ENCODE measurements around the gene DUT. TPM values are rescaled to one million over a fixed set of nuclear protein-coding genes. Genes with fewer than 3 reads are reported as not detected.
"Not testable (repeated sequence)": the region's sequence is repeated elsewhere in the genome, so short reads cannot be mapped to it uniquely, and the experiment has no call there.

DUT gene
- total RNA-seq, 1 experiment from 2014 or later = 85.9 TPM

DNA sequence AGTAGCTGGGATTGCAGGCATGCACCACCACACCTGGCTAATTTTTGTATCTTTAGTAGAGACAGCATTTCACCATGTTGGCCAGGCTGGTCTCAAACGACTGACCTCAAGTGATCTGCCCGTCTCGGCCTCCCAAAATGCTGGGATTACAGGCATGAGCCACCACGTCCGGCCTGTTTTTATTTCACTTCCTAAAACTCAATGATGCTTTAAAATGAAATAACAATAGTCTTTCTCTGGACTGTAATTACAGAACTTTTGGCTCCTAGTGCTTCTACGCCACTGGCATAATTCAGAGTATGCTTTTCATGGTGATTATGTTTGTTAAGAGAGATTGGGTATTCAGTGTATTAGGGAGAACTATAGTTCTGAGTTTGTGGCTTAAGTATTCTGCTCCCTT is 5.0 kb upstream of the DUT start:
- DNase-seq (ENCODE audit: extremely low read depth, low read depth) = not testable (repeated sequence)

DNA sequence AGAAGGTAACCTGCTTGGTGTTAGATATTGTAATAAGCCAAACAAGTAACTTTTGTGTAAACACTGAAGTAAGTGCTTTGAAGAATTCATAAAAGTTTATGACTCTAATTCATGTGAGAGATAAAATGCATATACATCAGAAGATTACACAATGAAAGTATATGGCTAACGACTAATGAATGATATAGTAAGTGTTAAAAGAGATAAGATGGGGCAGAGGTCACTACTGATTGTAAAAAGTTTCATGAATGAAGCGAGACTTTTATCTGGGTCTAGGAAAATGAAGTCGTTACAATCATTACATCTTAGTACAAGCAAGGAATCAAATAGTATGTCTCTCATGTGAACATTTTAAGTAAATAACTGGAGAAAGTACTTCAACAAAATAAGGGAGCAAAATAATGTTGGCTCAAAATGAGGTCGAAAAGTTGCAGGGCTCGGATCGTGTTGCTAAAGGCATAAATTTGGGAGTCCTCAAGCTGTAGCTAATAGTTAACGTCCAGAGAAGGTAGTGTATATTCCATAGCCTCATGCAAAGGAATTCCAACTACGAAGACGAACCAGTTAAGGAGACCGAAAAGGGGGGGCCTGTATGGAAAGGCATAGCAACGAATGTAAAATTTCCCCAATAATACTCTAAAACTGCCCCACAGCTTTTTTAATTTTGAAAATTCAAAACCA is 984 bp upstream of the DUT start:
- no peak for DNase-seq (ENCODE audit: extremely low read depth, low read depth)

DNA sequence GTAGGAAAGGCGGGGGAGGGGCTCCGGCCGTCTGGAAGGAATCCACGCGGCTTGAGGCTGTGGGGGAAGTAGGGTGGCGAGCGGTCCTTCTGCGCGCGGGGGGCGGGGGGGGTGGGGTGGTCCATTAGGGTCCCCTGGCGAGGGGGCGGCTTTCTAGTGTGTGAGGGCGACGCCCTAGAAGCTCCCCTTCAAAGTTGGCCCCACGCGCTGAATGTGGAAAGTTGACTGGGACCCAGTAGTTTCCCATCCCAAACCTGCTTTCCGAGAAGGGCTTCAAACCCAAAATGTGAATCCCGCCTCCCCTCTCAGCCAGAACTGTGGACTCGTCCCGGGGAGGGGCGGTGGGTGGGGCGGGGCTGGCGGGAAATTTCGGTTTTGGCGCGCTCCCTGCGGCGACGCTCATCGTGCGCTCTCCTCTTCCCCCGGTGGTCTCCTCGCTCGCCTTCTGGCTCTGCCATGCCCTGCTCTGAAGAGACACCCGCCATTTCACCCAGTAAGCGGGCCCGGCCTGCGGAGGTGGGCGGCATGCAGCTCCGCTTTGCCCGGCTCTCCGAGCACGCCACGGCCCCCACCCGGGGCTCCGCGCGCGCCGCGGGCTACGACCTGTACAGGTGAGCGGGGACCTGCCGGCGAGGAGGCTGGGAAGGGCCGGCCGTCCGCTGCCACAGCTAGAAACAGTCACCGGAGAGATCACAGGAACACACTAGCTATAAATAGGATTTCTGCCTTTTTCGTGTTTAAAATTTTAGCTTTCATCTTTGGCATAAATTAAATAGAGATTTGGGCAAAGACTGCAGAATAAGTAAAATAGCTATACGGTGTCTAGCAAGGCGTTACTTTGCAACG is 790 bp downstream of the DUT start:
- peak; percentile 39 for DNase-seq (ENCODE audit: extremely low read depth, low read depth)

DNA sequence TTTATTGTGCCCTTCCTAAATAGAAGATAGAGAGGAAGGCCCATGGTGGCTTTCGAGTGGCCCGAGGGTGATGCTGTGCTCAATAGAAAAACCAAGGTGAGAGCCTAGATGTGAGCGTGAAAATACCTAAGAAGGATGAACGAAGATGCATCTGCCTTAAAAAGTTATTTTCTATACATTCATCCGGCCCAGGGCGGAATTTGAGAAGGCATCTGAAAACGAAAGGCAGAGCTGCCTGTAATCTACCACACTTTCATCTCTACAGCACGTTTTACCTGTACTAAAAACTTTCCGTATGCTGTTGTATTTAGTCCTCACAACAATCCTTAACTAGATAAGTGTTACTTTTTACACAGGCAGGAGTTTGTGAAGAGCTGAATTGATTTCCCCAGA is 1.4 kb downstream of the DUT start:
- DNase-seq (ENCODE audit: extremely low read depth, low read depth) = no peak

DNA sequence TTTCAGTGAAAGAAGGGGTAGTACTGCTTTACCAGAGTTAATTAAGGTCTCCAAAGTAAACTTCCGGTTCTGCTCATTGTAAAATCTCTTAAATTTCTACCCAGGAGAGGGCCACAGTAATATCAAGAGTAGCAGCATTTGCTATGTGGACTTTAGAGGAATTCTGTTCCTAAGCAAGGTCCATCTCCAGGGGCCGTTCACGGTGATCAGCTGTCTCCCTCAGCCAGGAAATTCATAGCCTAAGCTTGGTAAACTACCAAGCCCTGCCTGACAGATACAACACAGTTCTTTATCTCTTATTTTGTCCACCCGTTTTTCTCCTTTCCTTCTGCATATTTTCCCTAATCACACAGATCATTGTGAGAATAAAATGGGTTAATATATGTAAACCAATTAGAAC is 2.3 kb downstream of the DUT start:
- no peak for DNase-seq (ENCODE audit: extremely low read depth, low read depth)

DNA sequence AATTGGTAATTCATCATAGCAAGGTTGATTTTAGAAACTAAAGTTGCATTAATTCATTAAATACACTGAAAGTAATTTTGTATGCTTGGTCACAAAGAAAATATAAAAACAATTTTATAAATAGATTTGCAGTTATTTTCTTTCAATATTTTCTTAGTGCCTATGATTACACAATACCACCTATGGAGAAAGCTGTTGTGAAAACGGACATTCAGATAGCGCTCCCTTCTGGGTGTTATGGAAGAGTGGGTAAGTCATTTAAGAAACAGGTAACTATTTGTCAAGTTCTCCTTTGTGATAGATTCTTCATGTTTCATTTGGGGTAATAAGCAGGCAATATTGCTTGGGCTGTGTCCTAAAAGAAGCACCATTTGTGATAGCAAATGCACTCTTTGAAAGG is 3.0 kb downstream of the DUT start:
- DNase-seq (ENCODE audit: extremely low read depth, low read depth) = no peak

DNA sequence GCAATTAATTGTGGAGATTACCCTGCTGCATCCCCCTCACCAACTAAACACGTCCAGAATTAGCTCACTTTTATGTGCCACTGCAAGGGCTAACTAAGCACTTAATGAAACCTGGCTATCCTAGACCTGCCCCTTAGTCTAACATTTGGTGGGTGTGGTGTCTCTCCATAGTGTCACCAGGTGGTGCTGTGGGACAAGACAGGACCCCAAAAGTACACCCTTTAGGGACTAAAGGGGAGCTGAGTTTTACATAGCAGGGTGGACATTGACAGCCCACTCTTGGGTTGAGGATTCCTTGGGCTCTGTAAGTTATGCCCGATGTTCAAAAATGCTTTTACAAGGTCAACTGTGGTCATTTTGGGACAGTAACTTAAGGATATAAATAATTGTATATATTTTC is 5.7 kb downstream of the DUT start:
- no peak for DNase-seq (ENCODE audit: extremely low read depth, low read depth)

DNA sequence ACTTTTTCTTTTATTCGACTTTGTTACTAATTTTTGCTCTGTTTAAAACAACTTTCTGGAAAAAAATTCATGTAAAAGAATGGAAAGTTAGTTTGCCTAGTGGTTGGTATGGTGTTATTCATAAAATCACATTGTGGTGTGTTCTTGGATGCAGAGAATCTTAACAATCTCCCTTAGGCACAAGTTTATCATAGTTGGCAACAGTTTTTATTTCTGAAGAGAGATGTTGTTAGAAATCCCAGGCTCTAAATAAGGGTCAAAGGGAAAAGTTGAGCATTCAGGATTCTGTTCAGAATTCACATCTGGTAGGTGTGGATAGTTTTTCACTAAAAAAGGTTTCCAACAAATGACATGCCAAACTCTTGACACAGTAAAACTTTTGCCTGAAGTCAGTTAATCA is 6.4 kb downstream of the DUT start:
- DNase-seq (ENCODE audit: extremely low read depth, low read depth) = no peak

DNA sequence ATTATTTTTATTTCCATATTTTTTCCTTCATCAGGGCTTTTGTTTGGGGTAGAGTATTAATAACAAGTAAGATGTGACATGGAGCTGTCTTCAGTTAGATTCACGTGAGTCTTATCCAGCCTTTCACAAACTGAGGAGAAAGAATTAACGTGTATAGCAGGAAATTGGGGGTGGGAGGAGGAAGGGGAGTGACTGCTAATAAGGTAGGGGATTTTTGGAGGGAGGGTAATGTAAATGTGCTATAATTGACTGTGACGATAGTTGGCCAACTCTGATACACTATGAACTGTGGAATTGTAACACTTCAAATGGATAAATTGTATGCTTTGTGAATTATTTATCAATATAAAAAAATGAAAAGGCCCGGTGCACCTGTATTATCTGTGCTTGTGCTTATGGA is 8.9 kb downstream of the DUT start:
- DNase-seq (ENCODE audit: extremely low read depth, low read depth) = no peak

DNA sequence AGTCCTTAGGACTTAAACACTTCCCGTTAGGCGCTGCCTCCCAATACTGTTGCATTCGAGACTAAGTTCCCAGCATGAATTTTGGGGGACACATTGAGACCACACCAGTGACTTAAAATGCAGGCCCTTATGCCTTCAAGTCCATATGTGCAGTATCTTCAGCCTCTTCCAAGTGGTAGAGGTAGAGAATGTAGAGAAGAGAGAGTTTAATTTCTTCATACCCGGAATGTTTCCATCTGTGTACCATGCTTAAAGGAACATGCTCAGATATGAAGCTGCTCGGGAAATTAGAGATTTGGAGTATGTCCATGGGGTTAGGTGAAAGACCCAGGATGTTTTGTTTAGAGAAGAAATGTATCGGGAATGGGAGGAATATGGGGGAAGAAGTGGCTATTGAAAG is 12.6 kb downstream of the DUT start:
- no peak for DNase-seq (ENCODE audit: extremely low read depth, low read depth)

DNA sequence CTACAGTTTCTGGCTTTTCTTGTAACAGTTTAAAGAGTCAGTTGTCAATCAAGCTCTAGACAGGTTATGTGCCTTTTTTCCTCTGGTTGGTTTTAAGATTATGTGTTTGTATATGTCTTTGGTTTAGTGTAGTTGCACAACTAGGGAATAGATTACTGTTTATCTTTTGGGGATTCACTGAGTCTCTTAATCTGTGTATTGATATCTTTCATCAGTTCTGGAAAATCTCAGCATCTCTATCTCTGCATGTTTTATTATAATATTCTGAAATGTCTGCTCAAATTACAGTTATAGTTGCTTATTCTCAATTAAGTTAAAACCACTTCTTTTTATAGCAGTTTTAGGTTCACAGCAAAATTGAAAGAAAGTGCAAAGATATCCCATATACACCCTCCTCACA is 14.3 kb downstream of the DUT start:
- no peak for DNase-seq (ENCODE audit: extremely low read depth, low read depth)

DNA sequence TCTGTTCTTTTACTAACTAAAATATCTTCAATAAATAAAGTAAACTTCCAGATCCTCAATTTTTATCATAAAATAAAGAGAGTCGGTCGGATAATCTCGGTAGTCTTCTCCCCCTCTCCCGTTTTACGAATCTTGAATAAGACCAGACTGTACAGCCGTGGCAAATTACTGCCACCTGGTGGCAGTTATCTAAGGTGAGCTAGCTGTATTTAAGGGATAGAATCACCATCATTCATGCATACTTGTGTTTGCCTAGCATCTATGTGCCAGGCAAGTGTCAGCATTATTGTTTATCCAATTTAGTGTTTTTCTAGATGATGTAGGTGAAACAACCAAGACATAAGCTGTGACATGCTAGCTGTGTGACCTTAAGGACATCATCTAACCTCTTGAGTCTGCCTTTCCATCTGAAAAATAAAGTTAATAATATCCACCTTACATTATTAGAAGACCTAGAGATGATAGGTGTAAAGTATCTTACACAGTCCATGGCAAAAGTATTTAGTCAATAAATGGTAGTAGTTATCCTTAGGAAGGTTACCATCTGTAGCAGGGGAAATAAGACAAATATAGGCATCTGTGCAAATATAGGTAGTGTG is 21.3 kb downstream of the DUT start:
- DNase-seq (ENCODE audit: extremely low read depth, low read depth) = peak; percentile 75

DNA sequence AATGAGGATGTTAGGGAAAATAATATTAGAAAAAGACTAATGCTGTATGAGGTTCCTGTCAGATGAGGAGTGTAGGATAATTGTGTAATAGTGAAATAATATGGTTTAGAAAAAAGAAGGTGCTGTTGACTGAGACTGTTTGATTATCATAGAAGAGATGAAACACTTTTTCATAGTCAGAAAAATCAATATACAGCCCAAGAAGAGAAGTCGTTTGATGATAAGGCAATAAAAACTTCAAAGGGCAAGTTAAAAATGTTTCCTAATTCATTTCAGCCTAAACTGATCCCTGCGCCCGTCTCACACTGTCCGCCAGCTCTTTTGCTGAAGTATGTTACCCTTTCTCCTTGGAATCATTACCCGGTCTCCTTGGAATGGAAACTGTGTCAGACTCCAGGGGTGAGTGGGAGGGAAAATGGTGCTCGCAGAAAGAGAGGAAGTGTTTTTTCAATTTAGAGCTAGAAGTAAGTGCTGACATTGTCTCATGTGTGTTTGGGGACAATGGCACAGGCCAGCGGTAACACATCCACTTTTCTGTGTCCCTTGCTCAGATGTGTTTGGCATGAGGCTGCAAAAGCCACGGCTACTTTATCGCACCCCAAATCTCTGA is 23.6 kb downstream of the DUT start:
- no peak for DNase-seq (ENCODE audit: extremely low read depth, low read depth)

DNA sequence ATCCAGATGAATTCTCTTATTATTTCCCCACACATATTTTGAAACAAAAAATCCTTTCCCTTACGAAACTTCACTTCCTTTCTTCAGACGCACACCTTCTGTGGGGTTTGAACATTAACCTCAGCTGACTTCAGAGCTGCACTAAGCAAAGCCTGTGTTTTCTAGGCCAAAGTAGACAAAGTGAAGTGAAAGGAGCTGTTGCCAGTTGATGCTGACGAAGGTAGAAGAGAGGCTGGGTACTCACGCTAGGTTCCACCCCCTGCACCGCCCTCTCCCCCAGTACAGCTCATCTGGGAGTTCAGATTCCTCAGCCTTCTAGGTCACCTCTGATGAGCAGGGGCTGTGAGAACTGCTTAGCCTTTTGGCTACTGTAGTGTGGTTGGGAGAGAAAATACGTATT is 24.1 kb downstream of the DUT start:
- no peak for DNase-seq (ENCODE audit: extremely low read depth, low read depth)

DNA sequence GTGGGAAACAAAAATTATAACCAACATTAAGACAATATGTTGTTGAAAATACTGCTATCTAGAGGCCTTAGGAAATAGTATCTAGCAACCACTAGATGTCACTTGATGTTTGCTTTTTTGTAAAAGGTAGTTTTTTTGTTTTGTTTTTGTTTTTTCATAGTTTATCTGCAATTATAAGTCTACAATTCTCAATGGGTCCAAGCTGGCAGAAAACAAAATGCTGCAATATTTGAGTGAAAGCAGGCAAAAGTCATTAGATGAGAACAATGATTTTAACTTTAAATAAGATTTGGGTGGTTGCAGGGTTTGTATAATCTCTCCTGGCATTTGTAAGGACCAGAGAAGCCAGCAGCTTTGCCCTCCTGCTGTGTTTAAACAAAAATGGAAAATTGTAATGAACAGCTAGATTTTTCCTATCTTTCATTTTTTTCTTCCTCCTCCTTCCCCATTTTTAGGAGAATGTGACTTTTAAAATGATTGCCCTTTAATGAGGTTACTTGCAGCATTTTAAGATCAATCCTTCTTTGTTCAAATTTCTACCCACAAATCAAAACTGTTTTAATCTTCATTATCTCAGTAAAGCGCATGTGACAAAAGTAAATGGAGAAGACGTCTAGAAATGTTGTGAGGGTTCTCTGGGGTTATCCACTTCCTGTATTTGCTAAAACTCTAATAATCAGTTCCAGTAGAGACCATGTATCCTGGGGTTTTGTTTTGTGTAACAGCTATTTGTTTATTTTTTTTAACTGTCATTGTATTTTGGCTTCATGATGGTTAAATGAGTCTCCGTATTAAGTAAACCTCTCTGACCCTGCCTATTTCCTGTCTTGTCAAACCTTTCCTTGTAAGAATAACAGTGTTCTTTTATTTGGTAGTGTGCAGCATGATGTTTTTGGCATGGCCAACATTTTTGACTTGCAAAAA is 27.3 kb downstream of the DUT start:
- DNase-seq (ENCODE audit: extremely low read depth, low read depth) = peak; percentile 24

DNA sequence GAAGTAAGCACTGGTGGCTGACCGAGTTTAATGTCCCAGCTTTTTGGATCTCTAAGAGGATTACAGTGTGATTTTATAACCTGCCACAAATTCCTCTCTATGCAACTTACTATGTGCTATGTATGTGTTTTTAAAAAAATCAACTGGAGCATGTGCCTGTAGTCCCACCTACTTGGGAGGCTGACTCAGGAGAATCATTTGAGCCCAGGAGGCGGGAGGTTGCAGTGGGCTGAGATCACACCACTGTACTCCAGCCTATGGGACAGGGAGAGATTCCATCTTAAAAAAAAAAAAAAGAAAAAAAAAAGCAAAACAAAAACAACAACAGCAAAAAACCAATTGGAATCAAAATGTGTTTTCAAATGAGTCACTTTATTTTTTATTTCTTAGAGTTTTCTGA is 29.6 kb downstream of the DUT start:
- no peak for DNase-seq (ENCODE audit: extremely low read depth, low read depth)

DNA sequence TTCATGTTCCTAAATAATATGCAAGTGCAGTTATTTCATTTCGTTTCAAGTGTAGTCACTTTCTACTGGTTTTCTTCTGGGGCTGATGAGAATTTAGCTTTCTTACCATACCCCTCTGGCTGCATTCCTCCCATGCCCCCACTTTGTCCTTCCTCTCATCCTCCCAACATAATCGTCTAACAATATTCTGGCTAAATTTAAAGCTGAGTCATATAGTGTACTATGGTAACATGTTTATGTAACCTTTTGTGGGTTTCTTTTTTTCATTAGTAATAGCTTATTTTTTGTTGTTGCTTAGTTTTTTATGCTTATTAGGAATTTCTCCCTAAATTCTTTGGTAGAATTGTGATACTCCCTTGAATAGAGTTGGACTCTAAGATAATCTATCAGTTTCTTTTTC is 30.5 kb downstream of the DUT start:
- no peak for DNase-seq (ENCODE audit: extremely low read depth, low read depth)

DNA sequence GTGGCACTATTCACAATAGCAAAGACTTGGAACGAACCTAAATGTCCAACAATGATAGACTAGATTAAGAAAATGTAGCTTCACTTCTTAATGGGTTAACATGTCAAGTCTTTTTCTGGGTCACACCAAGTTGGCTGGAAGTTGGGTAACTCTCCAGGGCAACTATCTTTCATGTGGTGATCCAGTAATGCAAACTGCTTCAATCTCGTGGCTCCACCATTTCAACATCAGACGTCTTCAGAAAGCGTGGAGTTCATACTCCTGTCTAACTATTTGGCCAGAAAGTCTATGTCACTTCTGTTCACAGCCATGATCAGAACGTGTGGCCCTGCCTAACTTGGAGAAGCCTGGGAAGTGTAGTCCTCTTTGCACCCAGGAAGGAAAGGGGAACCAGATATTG is 32.2 kb downstream of the DUT start:
- DNase-seq (ENCODE audit: extremely low read depth, low read depth) = no peak

DNA sequence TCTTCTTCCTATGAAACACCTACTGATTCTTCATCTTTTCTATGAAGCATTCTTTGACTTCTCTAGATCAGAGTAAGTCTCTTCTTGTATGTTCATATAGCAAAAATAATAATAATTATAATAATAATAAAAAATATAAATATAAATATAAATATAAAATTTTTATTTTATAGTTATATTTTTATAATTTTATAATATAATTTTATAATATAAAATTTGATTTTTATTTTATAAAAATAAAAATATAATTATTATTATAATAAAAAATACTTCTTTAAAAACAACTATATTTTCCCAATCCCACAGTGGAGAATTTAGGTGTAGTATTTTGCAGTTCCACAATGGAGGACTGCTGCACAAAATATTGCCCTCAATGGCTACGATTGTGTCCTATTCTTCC is 34.3 kb downstream of the DUT start:
- no peak for DNase-seq (ENCODE audit: extremely low read depth, low read depth)

DNA sequence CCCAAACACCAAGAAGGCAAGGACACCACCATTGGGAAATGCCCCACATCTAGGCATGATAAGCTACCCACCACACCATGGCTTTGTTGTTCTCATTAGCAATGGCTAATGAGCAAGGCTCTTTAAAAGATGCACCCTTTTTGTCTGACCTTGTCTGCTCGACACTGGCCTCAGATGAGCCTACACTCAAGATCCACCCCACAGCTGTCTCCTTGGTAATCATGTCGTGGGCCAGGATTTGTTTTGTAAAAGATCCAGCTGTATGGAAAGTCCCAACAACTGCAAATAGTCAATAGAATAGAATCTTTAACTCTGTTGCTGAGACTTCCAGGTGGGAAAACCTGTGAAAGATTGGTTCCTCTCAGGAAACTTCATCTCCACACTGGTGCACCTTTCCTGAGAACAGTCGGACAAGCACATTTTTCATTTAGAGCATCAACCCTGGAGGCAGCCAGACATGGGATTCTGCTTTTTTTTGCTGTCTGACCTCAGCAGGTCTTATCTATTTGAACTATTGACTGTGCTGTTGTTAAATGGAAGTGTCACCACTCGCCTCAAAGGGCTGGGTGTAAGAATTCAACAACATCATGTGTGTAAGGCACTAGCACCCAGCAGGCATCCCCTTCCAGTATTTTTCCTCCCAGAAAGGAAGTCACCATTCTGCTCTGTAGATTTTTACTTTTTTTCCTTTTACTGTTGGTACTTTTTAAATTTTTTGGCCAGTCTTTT is 35.5 kb downstream of the DUT start:
- DNase-seq (ENCODE audit: extremely low read depth, low read depth) = no peak
